ENCODE results near the gene C3orf52.
A peak's percentile ranks its signal among the peaks of the same experiment; 100 is the strongest.

C3orf52 gene

GRCh38 chr3:112109322-112109721 is 23.1 kb downstream of the C3orf52 start:
- Histone ChIP-seq H3K36me3 (ENCODE audit: insufficient read depth, low read length) (no peaks in the 10 kb centered on the region), H3K4me2 (ENCODE audit: low read depth, low read length, poor library complexity, severe bottlenecking) (no peak overlapping the region), H3K9me3 (ENCODE audit: insufficient read depth, low read depth, low read length) (no peaks in the 10 kb centered on the region), H3K27me3 (ENCODE audit: insufficient read depth, low read length, poor library complexity, severe bottlenecking) (peaks cover 41% of the 10 kb centered on the region), H3K4me1 (ENCODE audit: insufficient read depth, low read length, poor library complexity, severe bottlenecking) (no peaks in the 10 kb centered on the region), H3K9me2 (replicated peaks; ENCODE audit: low read depth, low read length) (no peaks in the 10 kb centered on the region), H3F3A (ENCODE audit: low read depth) (no peaks in the 10 kb centered on the region), H3K79me2 (ENCODE audit: insufficient read depth, low read length) (no peaks in the 10 kb centered on the region), H2AFZ (ENCODE audit: low read length) (no peak overlapping the region), H3K9ac (ENCODE audit: low read depth, low read length, poor library complexity, severe bottlenecking) (no peak overlapping the region), H4K20me1 (ENCODE audit: insufficient read depth, low read length, poor library complexity, severe bottlenecking) (no peaks in the 10 kb centered on the region), H3K4me3 (ENCODE audit: low read length, poor library complexity, severe bottlenecking) (no peak overlapping the region)
- no peak for TF ChIP-seq CTCF (conservative IDR thresholded peaks at IDR 0.05; ENCODE audit: low read length)
- TF ChIP-seq EZH2phosphoT487 (IDR thresholded peaks at IDR 0.05; ENCODE audit: borderline replicate concordance), result no peak

GRCh38 chr3:112111785-112112402 is 25.7 kb downstream of the C3orf52 start:
- Histone ChIP-seq H3K9me2 (replicated peaks; ENCODE audit: low read depth, low read length) (no peaks in the 10 kb centered on the region), H3K4me1 (ENCODE audit: insufficient read depth, low read length, poor library complexity, severe bottlenecking) (no peaks in the 10 kb centered on the region), H3K9ac (ENCODE audit: low read depth, low read length, poor library complexity, severe bottlenecking) (no peak overlapping the region), H3K9me3 (ENCODE audit: insufficient read depth, low read depth, low read length) (no peaks in the 10 kb centered on the region), H3K79me2 (ENCODE audit: insufficient read depth, low read length) (no peaks in the 10 kb centered on the region), H3K27me3 (ENCODE audit: insufficient read depth, low read length, poor library complexity, severe bottlenecking) (peaks cover 23% of the 10 kb centered on the region), H3K4me2 (ENCODE audit: low read depth, low read length, poor library complexity, severe bottlenecking) (no peak overlapping the region), H3K36me3 (ENCODE audit: insufficient read depth, low read length) (no peaks in the 10 kb centered on the region), H3K4me3 (ENCODE audit: low read length, poor library complexity, severe bottlenecking) (no peak overlapping the region), H2AFZ (ENCODE audit: low read length) (no peak overlapping the region), H4K20me1 (ENCODE audit: insufficient read depth, low read length, poor library complexity, severe bottlenecking) (no peaks in the 10 kb centered on the region), H3F3A (ENCODE audit: low read depth) (no peaks in the 10 kb centered on the region)
- TF ChIP-seq CTCF (conservative IDR thresholded peaks at IDR 0.05; ENCODE audit: low read length) (peak; percentile 93), EZH2phosphoT487 (IDR thresholded peaks at IDR 0.05; ENCODE audit: borderline replicate concordance) (no peak)

GRCh38 chr3:112114576-112115160 is 28.5 kb downstream of the C3orf52 start:
- Histone ChIP-seq H3K4me1 (ENCODE audit: insufficient read depth, low read length, poor library complexity, severe bottlenecking) (peaks cover 24% of the 10 kb centered on the region), H2AFZ (ENCODE audit: low read length) (no peak overlapping the region)

More at GRCh38 chr3:112114576-112115160, 28.5 kb downstream of the C3orf52 start:
- Histone ChIP-seq H3F3A (ENCODE audit: low read depth) (no peaks in the 10 kb centered on the region), H3K9me2 (replicated peaks; ENCODE audit: low read depth, low read length) (no peaks in the 10 kb centered on the region), H3K9me3 (ENCODE audit: insufficient read depth, low read depth, low read length) (no peaks in the 10 kb centered on the region), H3K27me3 (ENCODE audit: insufficient read depth, low read length, poor library complexity, severe bottlenecking) (no peaks in the 10 kb centered on the region), H3K4me3 (ENCODE audit: low read length, poor library complexity, severe bottlenecking) (no peak overlapping the region), H3K9ac (ENCODE audit: low read depth, low read length, poor library complexity, severe bottlenecking) (no peak overlapping the region), H4K20me1 (ENCODE audit: insufficient read depth, low read length, poor library complexity, severe bottlenecking) (no peaks in the 10 kb centered on the region), H3K36me3 (ENCODE audit: insufficient read depth, low read length) (no peaks in the 10 kb centered on the region), H3K79me2 (ENCODE audit: insufficient read depth, low read length) (no peaks in the 10 kb centered on the region), H3K4me2 (ENCODE audit: low read depth, low read length, poor library complexity, severe bottlenecking) (no peak overlapping the region)
- no peak for TF ChIP-seq EZH2phosphoT487 (IDR thresholded peaks at IDR 0.05; ENCODE audit: borderline replicate concordance)
- no peak for TF ChIP-seq CTCF (conservative IDR thresholded peaks at IDR 0.05; ENCODE audit: low read length)
